Heart left ventricle (tissue), 13 donors: ENCODE data around the gene UXT.

Source experiments
- CTCF ChIP-seq, 12 donors: fragments of 200-600 bp; sonication (generic) in 4 of 12; IDR thresholded peaks; one replicate each; pipeline versions ENCODE4 v1.5.0 to v1.8.0; 2018 to 2022; ENCODE audit warnings: antibody characterized with exemption in 12 of 12, mild to moderate bottlenecking in 5 of 12
- POLR2A ChIP-seq, 2 donors: fragments of 450-650 bp; IDR thresholded peaks; one replicate each; pipeline ENCODE4 v1.6.1; 2017; ENCODE audit warnings: antibody characterized with exemption in 2 of 2, mild to moderate bottlenecking in 2 of 2, moderate library complexity in 2 of 2
- donor health status: ischemic (EF 13 %, LVEDD 7.1; RV severe dilation, severe dysfunction).
- donor health status: DM: no; HTN: yes; CAD: no.
- donor health status: DM: no; HTN: no; CAD: no.
- donor health status: ischemic (EF 25% LVEDD 6.9; RV normal size, moderate dysfunction).
- donor health status: ischemic (EF 25% LVEDD 5.7; RV mildly dilated, moderate dysfunction).
- donor health status: ischemic (EF 35%, LVEDD 5.7; RV mildly dilated, moderate dysfunction).
- donor health status: nonischemic (EF 11% LVEDD 7.7; RV severe dilation, severe dysfunction).
- donor health status: DM: yes; HTN: yes; CAD: no.
- donor health status: PGD.
- donor health status: ischemic (EF 29% LVEDD 5.4; RV normal size, mild dysfunction).
- donor health status: nonischemic (EF 23%, LVEDD 6.1; RV moderate dilation, normal function).

- TF ChIP-seq CTCF (IDR thresholded peaks at IDR 0.05) (no peak), POLR2A (IDR thresholded peaks at IDR 0.05) (no peak)
Observed at GRCh38 chrX:47634871-47635575, 24.0 kb downstream of the UXT start.
